H1 (cell line): ENCODE data around the gene REPS2. TPM values are rescaled to one million over a fixed set of nuclear protein-coding genes. Genes with fewer than 3 reads are reported as not detected.

Experiments
- BACH1 ChIP-seq: IDR thresholded peaks from 2 replicates; pipeline ENCODE4 v1.6.1; 2012; ENCODE audit warnings: low read length, improper control_type of control experiment
- CTBP2 ChIP-seq: IDR thresholded peaks from 2 replicates; pipeline ENCODE4 v1.7.0; 2011; ENCODE audit warnings: borderline replicate concordance, mild to moderate bottlenecking, moderate library complexity, mixed read lengths, low read length; ENCODE audit not compliant: insufficient read depth, insufficient read length
- E2F6 ChIP-seq: IDR thresholded peaks from 2 replicates; pipeline ENCODE4 v1.6.1; 2012; ENCODE audit warnings: inconsistent platforms
- EZH2 ChIP-seq: fragments of 200-600 bp; sonication (generic); IDR thresholded peaks from 2 replicates; pipeline ENCODE4 v1.7.1; 2012; ENCODE audit warnings: low read depth, mild to moderate bottlenecking, moderate library complexity, low read length, inconsistent platforms; ENCODE audit not compliant: severe bottlenecking
- polyA plus RNA-seq, 7 experiments: library from polyadenylated mRNA; depleted of rRNA in 3 of 7; stranded (reverse) in 5 of 7; unstranded in 2 of 7; fragments of >200 nt in 5 of 7; fragments of 200-250 nt in 2 of 7; gene quantifications; 1 replicate in 5 of 7; 2 replicates in 1 of 7; 4 replicates in 1 of 7; pipeline versions ENCODE4 v1.2.1 to v1.2.3, GENCODE V29; 2011 to 2013; ENCODE audit warnings: missing spikeins in 2 of 7, mixed read lengths in 2 of 7
- total RNA-seq: library from RNA; stranded (reverse); fragmentation: NEBNext Ultra II Directional; extraction: Animal tissue kit (Norgen Biotek cat#: 25700); gene quantifications from 2 replicates; pipeline ENCODE4 v1.2.1, GENCODE V29; 2021

REPS2 gene
- total and polyA plus RNA-seq, 2 of the 8 experiments (the other 6 are each of a cell fraction or from before 2014, with no cell fraction given), result 0.79 to 4.3 TPM

- TF ChIP-seq BACH1, result no peak
- no peak for TF ChIP-seq EZH2
- no peak for TF ChIP-seq E2F6
- no peak for TF ChIP-seq CTBP2
- TF ChIP-seq, all 59 proteins: peak for 0
Observed at GRCh38 chrX:16924631-16925480, 21.6 kb upstream of the REPS2 start (continued).
